Chondrocyte (in vitro differentiated cells): ENCODE results near the gene RELL1. TPM values are rescaled to one million over a fixed set of nuclear protein-coding genes. Genes with fewer than 3 reads are reported as not detected.

ENCODE experiments used
- DNase-seq: peaks from one replicate; pipeline ENCODE4 v3.0.0; 2021; ENCODE audit warnings: mixed read lengths, low spot score
- H3K27ac Mint-ChIP-seq: one replicate; pipeline ENCODE4 v1.8.0; 2021; ENCODE audit warnings: mild to moderate bottlenecking, moderate library complexity, mixed read lengths; ENCODE audit not compliant: unreplicated experiment
- H3K27me3 Mint-ChIP-seq: 2 replicates; pipeline ENCODE4 v1.8.0; 2021; ENCODE audit warnings: low read depth, mixed read lengths
- H3K36me3 Mint-ChIP-seq: 2 replicates; pipeline ENCODE4 v1.8.0; 2021; ENCODE audit warnings: low read depth, mixed read lengths
- H3K4me1 Mint-ChIP-seq: 2 replicates; pipeline ENCODE4 v1.8.0; 2021; ENCODE audit warnings: low read depth, mild to moderate bottlenecking, mixed read lengths
- H3K4me3 Mint-ChIP-seq: one replicate; pipeline ENCODE4 v1.8.0; 2021; ENCODE audit warnings: mild to moderate bottlenecking, moderate library complexity, mixed read lengths; ENCODE audit not compliant: unreplicated experiment
- H3K9me3 Mint-ChIP-seq: 2 replicates; pipeline ENCODE4 v1.8.0; 2021; ENCODE audit warnings: low read depth, mixed read lengths
- total RNA-seq: library from RNA; stranded (reverse); gene quantifications from 3 replicates; pipeline ENCODE4 v1.2.1, GENCODE V29; 2021
- TF ChIP-seq, protein P1 (sequence below): fragments of 200-600 bp; sonication (generic); IDR thresholded peaks from 2 replicates; pipeline ENCODE4 v1.5.0; 2021; ENCODE audit warnings: antibody characterized with exemption, mild to moderate bottlenecking, moderate library complexity

RELL1 gene
- total RNA-seq, 1 donor from 2014 or later, result 22.8 TPM

- Mint-ChIP-seq H3K4me1 (peaks cover 12% of the 10 kb centered on the region), H3K27ac (no peak overlapping the region), H3K27me3 (peaks cover 2% of the 10 kb centered on the region), H3K36me3 (no peaks in the 10 kb centered on the region), H3K4me3 (no peak overlapping the region), H3K9me3 (no peaks in the 10 kb centered on the region)
- DNase-seq, result no peak
- TF ChIP-seq, protein P1, sequence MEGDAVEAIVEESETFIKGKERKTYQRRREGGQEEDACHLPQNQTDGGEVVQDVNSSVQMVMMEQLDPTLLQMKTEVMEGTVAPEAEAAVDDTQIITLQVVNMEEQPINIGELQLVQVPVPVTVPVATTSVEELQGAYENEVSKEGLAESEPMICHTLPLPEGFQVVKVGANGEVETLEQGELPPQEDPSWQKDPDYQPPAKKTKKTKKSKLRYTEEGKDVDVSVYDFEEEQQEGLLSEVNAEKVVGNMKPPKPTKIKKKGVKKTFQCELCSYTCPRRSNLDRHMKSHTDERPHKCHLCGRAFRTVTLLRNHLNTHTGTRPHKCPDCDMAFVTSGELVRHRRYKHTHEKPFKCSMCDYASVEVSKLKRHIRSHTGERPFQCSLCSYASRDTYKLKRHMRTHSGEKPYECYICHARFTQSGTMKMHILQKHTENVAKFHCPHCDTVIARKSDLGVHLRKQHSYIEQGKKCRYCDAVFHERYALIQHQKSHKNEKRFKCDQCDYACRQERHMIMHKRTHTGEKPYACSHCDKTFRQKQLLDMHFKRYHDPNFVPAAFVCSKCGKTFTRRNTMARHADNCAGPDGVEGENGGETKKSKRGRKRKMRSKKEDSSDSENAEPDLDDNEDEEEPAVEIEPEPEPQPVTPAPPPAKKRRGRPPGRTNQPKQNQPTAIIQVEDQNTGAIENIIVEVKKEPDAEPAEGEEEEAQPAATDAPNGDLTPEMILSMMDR, result no peak
Measured at GRCh38 chr4:37715889-37716402, 29.8 kb upstream of the RELL1 start.

DNA sequence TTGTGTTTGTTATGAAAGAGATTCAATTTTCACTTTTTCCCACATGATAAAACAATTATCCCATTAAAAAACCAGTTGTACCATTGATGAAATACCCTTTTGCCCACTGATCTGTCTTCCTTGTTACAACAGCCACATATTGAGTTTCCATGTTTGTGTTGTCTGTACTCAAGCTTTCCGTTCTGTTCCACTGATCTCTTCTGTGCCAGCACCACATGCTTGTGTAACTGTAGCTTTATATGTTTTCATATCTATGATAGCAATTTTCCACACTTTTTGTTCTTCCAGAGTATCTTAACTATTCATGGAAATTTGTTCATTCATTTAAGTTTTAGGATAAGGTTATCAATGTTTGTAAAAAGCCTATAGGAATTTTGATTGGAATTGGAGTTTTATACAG, 24.3 kb upstream of the RELL1 start:
- Mint-ChIP-seq H3K27ac (no peak overlapping the region), H3K4me3 (no peak overlapping the region), H3K9me3 (no peaks in the 10 kb centered on the region), H3K36me3 (no peaks in the 10 kb centered on the region), H3K27me3 (peaks cover 2% of the 10 kb centered on the region), H3K4me1 (no peaks in the 10 kb centered on the region)
- TF ChIP-seq, protein P1, result no peak
- DNase-seq, result no peak

- DNase-seq, result no peak
- Mint-ChIP-seq H3K27me3 (no peaks in the 10 kb centered on the region), H3K4me1 (no peaks in the 10 kb centered on the region), H3K4me3 (no peak overlapping the region), H3K36me3 (no peaks in the 10 kb centered on the region), H3K9me3 (no peaks in the 10 kb centered on the region), H3K27ac (no peak overlapping the region)
- TF ChIP-seq, protein P1, result no peak
Measured at GRCh38 chr4:37706032-37706431, 19.9 kb upstream of the RELL1 start.

DNA sequence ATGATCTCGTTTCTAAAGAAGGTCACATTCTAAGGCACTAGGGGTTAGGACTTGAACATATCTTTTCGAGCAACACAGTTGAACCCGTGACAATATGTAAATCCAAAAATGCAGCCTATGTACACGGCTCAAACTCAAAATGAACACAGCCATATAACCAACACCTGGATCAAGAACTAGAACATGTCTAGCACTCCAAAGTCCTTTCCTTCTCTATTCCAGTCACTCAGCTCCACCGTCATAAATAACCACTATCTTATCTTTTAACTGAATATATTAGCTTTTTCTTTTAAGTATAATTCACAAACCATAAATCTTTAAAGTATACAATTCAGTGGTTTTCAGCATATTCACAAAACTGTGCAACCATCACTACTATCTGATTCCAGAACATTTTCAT, 19.4 kb upstream of the RELL1 start:
- TF ChIP-seq, protein P1, result no peak
- Mint-ChIP-seq H3K4me3 (no peak overlapping the region), H3K9me3 (no peaks in the 10 kb centered on the region), H3K27ac (no peak overlapping the region), H3K36me3 (no peaks in the 10 kb centered on the region), H3K4me1 (no peaks in the 10 kb centered on the region), H3K27me3 (no peaks in the 10 kb centered on the region)
- no peak for DNase-seq

DNA sequence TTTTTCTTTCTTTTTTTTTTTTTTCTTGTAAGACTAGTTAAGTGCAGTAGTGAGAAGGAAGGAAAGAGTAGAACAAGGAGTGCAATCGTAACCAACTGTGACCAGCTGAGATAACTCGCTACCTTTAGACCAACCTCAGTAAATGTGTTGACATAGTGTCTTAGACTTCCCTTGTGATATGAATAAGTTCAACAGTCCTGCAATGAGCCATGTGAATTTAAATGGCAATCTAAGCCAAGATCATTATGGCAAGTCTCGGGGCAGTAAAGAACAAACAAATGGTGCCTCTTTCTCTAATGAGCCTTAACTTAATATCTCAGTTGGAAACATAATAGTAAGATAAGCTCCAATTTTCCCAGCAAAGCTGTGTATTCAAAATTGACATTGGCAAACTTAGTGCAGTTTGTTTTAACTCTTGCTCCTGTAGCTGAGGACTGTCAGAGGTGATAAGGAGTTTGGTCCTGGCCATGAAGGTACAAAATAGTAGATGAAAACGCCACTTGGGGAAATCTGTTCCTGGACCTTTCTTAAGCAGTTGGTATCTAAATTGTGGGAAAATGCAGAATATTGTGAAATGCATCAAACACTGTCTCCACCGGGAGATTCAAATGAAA, 13.8 kb upstream of the RELL1 start:
- no peak for DNase-seq
- Mint-ChIP-seq H3K4me3 (no peak overlapping the region), H3K9me3 (no peaks in the 10 kb centered on the region), H3K27me3 (no peaks in the 10 kb centered on the region), H3K36me3 (no peaks in the 10 kb centered on the region), H3K27ac (no peak overlapping the region), H3K4me1 (peaks cover 7% of the 10 kb centered on the region)
- TF ChIP-seq, protein P1, result no peak
